PC-3 (cell line): ENCODE measurements around the gene FAM135A.

Experiments
- EZH2 ChIP-seq: fragments of 300-600 bp; sonication (generic); IDR thresholded peaks from one replicate; pipeline ENCODE4 v1.6.1; 2017; ENCODE audit warnings: antibody characterized with exemption, mild to moderate bottlenecking, low read length; ENCODE audit not compliant: unreplicated experiment
- EZH2phosphoT487 ChIP-seq: fragments of 300-600 bp; sonication (generic); IDR thresholded peaks from 2 replicates; pipeline ENCODE4 v1.6.1; 2018; ENCODE audit warnings: mild to moderate bottlenecking, antibody characterized with exemption, low read length, borderline replicate concordance

GRCh38 chr6:70503813-70504465 lies 90.6 kb downstream of the FAM135A start:
- TF ChIP-seq EZH2phosphoT487 = no peak
- TF ChIP-seq EZH2 = no peak
